Uterus (tissue), 2 donors: Measurements from ENCODE around the gene SYCP2L.

ENCODE experiments used
- POLR2A ChIP-seq, 2 donors: fragments of 450-650 bp; IDR thresholded peaks; one replicate each; pipeline ENCODE4 v1.6.1; 2016; ENCODE audit warnings: antibody characterized with exemption in 2 of 2, mild to moderate bottlenecking in 1 of 2, moderate library complexity in 1 of 2
- TF ChIP-seq, protein P1 (sequence below), 4 experiments: fragments of 200-600 bp in 2 of 4; fragments of 450-650 bp in 2 of 4; sonication (generic) in 2 of 4; IDR thresholded peaks; one replicate each; pipeline ENCODE4 v1.5.1; 2016 to 2019; ENCODE audit warnings: antibody characterized with exemption in 4 of 4, mild to moderate bottlenecking in 2 of 4, moderate library complexity in 1 of 4

DNA sequence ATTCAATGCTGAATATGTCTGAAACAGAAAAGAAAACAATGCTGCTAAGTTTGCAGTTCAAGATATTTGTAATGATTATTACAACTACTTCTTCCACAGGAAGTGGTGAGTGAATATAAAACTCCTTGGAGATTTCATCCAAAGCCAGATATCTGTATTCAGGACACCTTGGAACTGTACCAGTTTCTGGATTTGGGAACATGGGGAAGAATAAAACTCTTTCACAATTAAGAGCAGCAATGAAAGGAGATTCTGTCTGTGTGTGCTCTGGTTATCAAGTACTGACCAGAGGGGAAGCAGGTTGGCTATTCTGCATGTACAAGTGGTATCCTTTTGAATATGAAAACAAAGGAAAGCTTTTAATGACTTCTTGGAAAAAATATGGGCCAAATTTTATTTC lies 136.2 kb downstream of the SYCP2L start:
- TF ChIP-seq, protein P1, sequence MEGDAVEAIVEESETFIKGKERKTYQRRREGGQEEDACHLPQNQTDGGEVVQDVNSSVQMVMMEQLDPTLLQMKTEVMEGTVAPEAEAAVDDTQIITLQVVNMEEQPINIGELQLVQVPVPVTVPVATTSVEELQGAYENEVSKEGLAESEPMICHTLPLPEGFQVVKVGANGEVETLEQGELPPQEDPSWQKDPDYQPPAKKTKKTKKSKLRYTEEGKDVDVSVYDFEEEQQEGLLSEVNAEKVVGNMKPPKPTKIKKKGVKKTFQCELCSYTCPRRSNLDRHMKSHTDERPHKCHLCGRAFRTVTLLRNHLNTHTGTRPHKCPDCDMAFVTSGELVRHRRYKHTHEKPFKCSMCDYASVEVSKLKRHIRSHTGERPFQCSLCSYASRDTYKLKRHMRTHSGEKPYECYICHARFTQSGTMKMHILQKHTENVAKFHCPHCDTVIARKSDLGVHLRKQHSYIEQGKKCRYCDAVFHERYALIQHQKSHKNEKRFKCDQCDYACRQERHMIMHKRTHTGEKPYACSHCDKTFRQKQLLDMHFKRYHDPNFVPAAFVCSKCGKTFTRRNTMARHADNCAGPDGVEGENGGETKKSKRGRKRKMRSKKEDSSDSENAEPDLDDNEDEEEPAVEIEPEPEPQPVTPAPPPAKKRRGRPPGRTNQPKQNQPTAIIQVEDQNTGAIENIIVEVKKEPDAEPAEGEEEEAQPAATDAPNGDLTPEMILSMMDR (IDR thresholded peaks at IDR 0.05), result no peak
- TF ChIP-seq POLR2A (IDR thresholded peaks at IDR 0.05), result no peak
